GM12878 (cell line): ENCODE measurements around the gene CAPN8. TPM values are rescaled to one million over a fixed set of nuclear protein-coding genes. Genes with fewer than 3 reads are reported as not detected.

ENCODE experiments used
- ATAC-seq: fragments of 200-7000 bp; cut with Tn5 transposase; 3 replicates; pipeline ENCODE4 v1.9.1; 2020; ENCODE audit warnings: mild to moderate bottlenecking, moderate library complexity
- BruUV-seq: library from RNA; stranded (reverse); fragments of 400-500 nt; replicated peaks from 2 replicates; lab custom pipeline; 2021; lab: Mats Ljungman, UMichigan
- CTCF ChIA-PET: fragments of 300-600 bp; sonication (Branson Sonifier 250); formaldehyde crosslinking; extraction: SDS; loops from one replicate; lab custom pipeline; 2021; ENCODE audit warnings: inconsistent platforms; lab: Yijun Ruan, JAX
- POLR2A ChIA-PET: fragments of 350-600 bp; formaldehyde crosslinking; extraction: SDS; loops from one replicate; lab custom pipeline; 2021; ENCODE audit warnings: inconsistent platforms; lab: Charles Lee
- RAD21 ChIA-PET: fragments of 300-600 bp; sonication (Branson Sonifier 250); formaldehyde crosslinking; loops from one replicate; lab custom pipeline; 2023; ENCODE audit warnings: antibody characterized with exemption; ENCODE audit not compliant: unreplicated experiment; lab: Charles Lee
- SMC1A ChIA-PET: fragments of 300-600 bp; sonication (Branson Sonifier 250); formaldehyde crosslinking; loops from one replicate; lab custom pipeline; 2023; ENCODE audit not compliant: unreplicated experiment, uncharacterized antibody; lab: Charles Lee
- DNase-seq: peaks from one replicate; pipeline ENCODE4 v3.0.0-alpha.2; 2011; ENCODE audit warnings: low read depth, low spot score
- FAIRE-seq: peaks from 3 replicates; lab custom pipeline; 2011; peaks lifted over from hg19 to GRCh38; lab: Jason Lieb, UNC
- H2AFZ ChIP-seq: 2 replicates; pipeline ENCODE4 v1.6.0; 2011; ENCODE audit warnings: low read depth, low read length, control low read depth; ENCODE audit not compliant: control insufficient read depth
- H3K27ac ChIP-seq: 2 replicates; pipeline ENCODE4 v1.5.1; 2011; ENCODE audit warnings: control low read depth; ENCODE audit not compliant: control insufficient read depth, insufficient read depth
- H3K27me3 ChIP-seq, 2 experiments: replicated peaks in 1 of 2; 2 replicates each; pipeline versions ENCODE4 v1.6.0 to v1.6.1; 2011; ENCODE audit warnings: low read length in 1 of 2; ENCODE audit not compliant: control insufficient read depth in 2 of 2, insufficient read depth in 2 of 2
- H3K36me3 ChIP-seq, 2 experiments: 2 replicates each; pipeline ENCODE4 v1.5.1; 2011; ENCODE audit warnings: low read length in 1 of 2; ENCODE audit not compliant: control insufficient read depth in 2 of 2, insufficient read depth in 2 of 2
- H3K4me1 ChIP-seq: 2 replicates; pipeline ENCODE4 v1.6.1; 2011; ENCODE audit warnings: mild to moderate bottlenecking, low read length, moderate library complexity, mixed read lengths; ENCODE audit not compliant: control insufficient read depth, insufficient read depth
- H3K4me2 ChIP-seq: 2 replicates; pipeline ENCODE4 v1.6.0; 2011; ENCODE audit warnings: control low read depth; ENCODE audit not compliant: control insufficient read depth, insufficient read depth
- H3K4me3 ChIP-seq: fragments of 200-600 bp; sonication (generic); 2 replicates; pipeline ENCODE4 v1.5.1; 2016
- H3K79me2 ChIP-seq: 2 replicates; pipeline ENCODE4 v1.6.0; 2011; ENCODE audit warnings: low read length; ENCODE audit not compliant: control insufficient read depth, insufficient read depth
- H3K9ac ChIP-seq: 2 replicates; pipeline ENCODE4 v1.8.0; 2011; ENCODE audit warnings: low read length, control low read depth, mixed read lengths; ENCODE audit not compliant: control insufficient read depth, insufficient read depth
- H3K9me3 ChIP-seq: replicated peaks from 3 replicates; pipeline ENCODE4 v1.5.1; 2011; ENCODE audit warnings: mild to moderate bottlenecking, low read length; ENCODE audit not compliant: control insufficient read depth, insufficient read depth
- H4K20me1 ChIP-seq: 2 replicates; pipeline ENCODE4 v1.6.0; 2011; ENCODE audit not compliant: control insufficient read depth, insufficient read depth
- ATF3 ChIP-seq: IDR thresholded peaks from 2 replicates; pipeline ENCODE4 v1.6.1; 2011; ENCODE audit warnings: low read depth, mild to moderate bottlenecking, low read length, moderate library complexity, borderline replicate concordance; ENCODE audit errors: extremely low read depth
- ATF7 ChIP-seq: fragments of 450-650 bp; IDR thresholded peaks from 2 replicates; pipeline ENCODE4 v1.6.1; 2016; ENCODE audit warnings: low read depth, mild to moderate bottlenecking
- BACH1 ChIP-seq: fragments of 450-650 bp; IDR thresholded peaks from 2 replicates; pipeline ENCODE4 v1.6.1; 2017; ENCODE audit warnings: mild to moderate bottlenecking, borderline replicate concordance
- CEBPZ ChIP-seq: fragments of 150-350 bp; IDR thresholded peaks from 2 replicates; pipeline ENCODE4 v1.6.1; 2016; ENCODE audit warnings: low read depth, low read length
- ESRRA ChIP-seq: IDR thresholded peaks from 2 replicates; pipeline ENCODE4 v1.6.1; 2012; ENCODE audit warnings: mild to moderate bottlenecking, low read length, improper control_type of control experiment
- KDM1A ChIP-seq: fragments of 200-600 bp; sonication (generic); IDR thresholded peaks from 2 replicates; pipeline ENCODE4 v1.6.1; 2016; ENCODE audit warnings: borderline replicate concordance
- MEF2A ChIP-seq: IDR thresholded peaks from 2 replicates; pipeline ENCODE4 v1.6.1; 2011; ENCODE audit warnings: low read depth, mild to moderate bottlenecking, low read length, moderate library complexity; ENCODE audit not compliant: insufficient read depth
- NFIC ChIP-seq: IDR thresholded peaks from 2 replicates; pipeline ENCODE4 v1.6.1; 2012; ENCODE audit warnings: low read depth, mild to moderate bottlenecking, inconsistent platforms, low read length, moderate library complexity
- SUPT20H ChIP-seq: IDR thresholded peaks from 2 replicates; pipeline ENCODE4 v1.6.1; 2011; ENCODE audit warnings: low read depth, mild to moderate bottlenecking, low read length, moderate library complexity, borderline replicate concordance; ENCODE audit not compliant: control insufficient read depth
- USF2 ChIP-seq: IDR thresholded peaks from 2 replicates; pipeline ENCODE4 v1.6.1; 2011; ENCODE audit warnings: low read depth, low read length, improper control_type of control experiment, borderline replicate concordance
- WRNIP1 ChIP-seq: IDR thresholded peaks from 2 replicates; pipeline ENCODE4 v1.6.1; 2011; ENCODE audit warnings: low read depth, low read length, improper control_type of control experiment, borderline replicate concordance
- ZSCAN29 ChIP-seq: fragments of 450-650 bp; IDR thresholded peaks from 2 replicates; pipeline ENCODE4 v1.6.1; 2017; ENCODE audit warnings: mild to moderate bottlenecking, moderate library complexity
- WGBS: methylation state at CpG from one replicate; pipeline ENCODE4 v1.1.6; 2016; ENCODE audit warnings: low lambda C conversion rate; ENCODE audit not compliant: insufficient replicate concordance, insufficient coverage; ENCODE audit errors: missing lambda C conversion rate; 5-methylcytosine and 5-hydroxymethylcytosine counted together
- in situ Hi-C: fragments of 300-500 bp; cut with MboI; formaldehyde crosslinking; loops from 9 replicates; pipeline ENCODE4 v1.14.3; 2018; ENCODE audit warnings: mixed read lengths
- intact Hi-C: fragments of 100-400 bp; cut with micrococcal nuclease; formaldehyde crosslinking; loops from one replicate; pipeline ENCODE4 v1.14.2; 2022; ENCODE audit not compliant: unreplicated experiment
- polyA plus RNA-seq, 11 experiments: library from polyadenylated mRNA; depleted of rRNA in 4 of 11; unstranded in 6 of 11; stranded (reverse) in 5 of 11; fragments of >200 nt; fragmentation: Nextera tagmentation in 4 of 11; fragmentation: Illumina TruSeq in 1 of 11; extraction: Ambion mirVana in 4 of 11; extraction: Trizol in 1 of 11; gene quantifications; 1 replicate in 1 of 11; 2 replicates in 10 of 11; pipeline versions ENCODE4 v1.2.1 to v1.2.3, GENCODE V29; 2011 to 2016; ENCODE audit warnings: inconsistent platforms in 2 of 11, missing spikeins in 2 of 11, low read depth in 1 of 11
- total RNA-seq, 4 experiments: library from RNA; depleted of rRNA in 3 of 4; stranded (reverse); fragments of >200 nt in 3 of 4; fragmentation: Illumina TruSeq in 1 of 4; extraction: Trizol in 1 of 4; gene quantifications; 2 replicates each; pipeline versions ENCODE4 v1.2.1 to v1.2.3, GENCODE V29; 2013 to 2021
- TF ChIP-seq, protein P1 (sequence below): fragments of 450-650 bp; IDR thresholded peaks from 2 replicates; pipeline ENCODE4 v1.6.1; 2016; ENCODE audit warnings: mild to moderate bottlenecking
- TF ChIP-seq, protein P2 (sequence below): fragments of 150-350 bp; IDR thresholded peaks from 2 replicates; pipeline ENCODE4 v1.6.1; 2014; ENCODE audit warnings: mild to moderate bottlenecking, low read depth, low read length

Gene CAPN8
- total and polyA plus RNA-seq, 10 of the 15 experiments (the other 5 are each of a cell fraction or from before 2014, with no cell fraction given) = 6.4 to 30.7 (median 12.3) TPM

DNA sequence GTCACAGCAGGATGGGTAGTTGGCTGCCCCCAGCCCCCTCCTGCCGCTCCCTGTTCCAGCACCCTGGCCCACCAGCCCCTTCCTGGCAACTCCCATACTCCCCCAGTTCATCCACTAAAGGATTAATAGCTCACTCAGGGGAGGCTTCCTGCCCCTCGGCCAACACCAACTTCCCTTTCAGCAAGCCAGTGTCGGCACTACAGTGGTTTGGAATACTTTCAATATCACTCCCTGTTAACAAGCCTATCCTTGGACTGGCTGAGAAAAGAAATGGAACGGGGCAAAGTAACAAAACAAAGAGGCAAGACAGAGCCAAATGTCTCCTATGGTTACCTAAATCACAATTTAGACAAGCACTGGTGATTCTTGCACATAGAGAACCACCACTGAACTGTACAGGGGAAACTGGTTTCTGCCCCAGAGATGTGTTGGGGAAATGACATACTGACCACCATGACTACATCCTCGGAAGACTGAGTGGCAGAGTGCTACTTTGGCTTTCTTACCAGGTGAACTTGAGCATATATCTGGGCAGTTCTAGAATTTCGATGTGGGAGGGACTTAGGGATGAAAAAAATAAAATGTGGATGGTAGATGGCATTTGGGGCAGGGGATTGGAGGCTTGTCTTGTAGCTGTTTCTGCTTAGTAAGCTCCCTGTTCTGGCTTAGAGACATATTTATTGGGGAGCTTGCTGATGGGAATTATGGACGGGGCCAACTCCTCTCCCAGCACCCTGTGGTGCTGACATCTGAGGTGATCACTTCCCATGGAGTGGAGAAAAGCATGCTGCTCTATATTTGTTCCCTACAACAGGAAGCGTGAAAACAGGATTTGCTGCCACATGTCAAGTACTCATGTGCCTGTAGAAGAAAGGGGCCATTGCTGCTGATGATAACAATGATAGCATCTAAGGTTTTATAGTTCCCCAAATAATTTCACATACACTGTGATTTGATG is 39.7 kb upstream of the CAPN8 start:
- in situ Hi-C loops = no loop called here
- no peaks in the 10 kb centered on the region for H4K20me1 ChIP-seq
- ChIA-PET POLR2A (no interaction called here), SMC1A (no interaction called here), CTCF (interaction anchor here (1.0 to 2.1 kb wide), 6 partner anchors 9 to 402 kb away, joined by 3 to 6 read pairs (median 4); no protein-coding TSS in a partner anchor), RAD21 (interaction anchor here (1.0 kb wide), 1 partner anchor 44 kb away, joined by 3 read pairs; no protein-coding TSS in a partner anchor)
- DNase-seq (no peak), ATAC-seq (peak; percentile 70), FAIRE-seq (no peak)
- H2AFZ ChIP-seq = no peak overlapping the region
- 42% methylated on average over 8 of the region's 8 CpGs for WGBS
- H3K9ac ChIP-seq = no peak overlapping the region
- no peak overlapping the region for H3K4me3 ChIP-seq
- H3K27me3 ChIP-seq = no peaks in the 10 kb centered on the region
- H3K9me3 ChIP-seq = no peaks in the 10 kb centered on the region
- peaks cover 3% of the 10 kb centered on the region; the same call in 1 of the 2 replicates for H3K4me1 ChIP-seq
- H3K36me3 ChIP-seq = no peaks in the 10 kb centered on the region
- no peak overlapping the region for H3K27ac ChIP-seq
- BruUV-seq = no TSS peak
- no peak overlapping the region for H3K4me2 ChIP-seq
- no peaks in the 10 kb centered on the region for H3K79me2 ChIP-seq
- intact Hi-C loops = no loop called here
- TF ChIP-seq BACH1 (no peak), KDM1A (no peak), ZSCAN29 (no peak), ESRRA (no peak), SUPT20H (no peak), ATF3 (no peak), ATF7 (no peak), USF2 (no peak), WRNIP1 (no peak), NFIC (no peak), CEBPZ (no peak), MEF2A (no peak)
- TF ChIP-seq, protein P1, sequence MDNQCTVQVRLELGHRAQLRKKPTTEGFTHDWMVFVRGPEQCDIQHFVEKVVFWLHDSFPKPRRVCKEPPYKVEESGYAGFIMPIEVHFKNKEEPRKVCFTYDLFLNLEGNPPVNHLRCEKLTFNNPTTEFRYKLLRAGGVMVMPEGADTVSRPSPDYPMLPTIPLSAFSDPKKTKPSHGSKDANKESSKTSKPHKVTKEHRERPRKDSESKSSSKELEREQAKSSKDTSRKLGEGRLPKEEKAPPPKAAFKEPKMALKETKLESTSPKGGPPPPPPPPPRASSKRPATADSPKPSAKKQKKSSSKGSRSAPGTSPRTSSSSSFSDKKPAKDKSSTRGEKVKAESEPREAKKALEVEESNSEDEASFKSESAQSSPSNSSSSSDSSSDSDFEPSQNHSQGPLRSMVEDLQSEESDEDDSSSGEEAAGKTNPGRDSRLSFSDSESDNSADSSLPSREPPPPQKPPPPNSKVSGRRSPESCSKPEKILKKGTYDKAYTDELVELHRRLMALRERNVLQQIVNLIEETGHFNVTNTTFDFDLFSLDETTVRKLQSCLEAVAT = no peak
- TF ChIP-seq, protein P2, sequence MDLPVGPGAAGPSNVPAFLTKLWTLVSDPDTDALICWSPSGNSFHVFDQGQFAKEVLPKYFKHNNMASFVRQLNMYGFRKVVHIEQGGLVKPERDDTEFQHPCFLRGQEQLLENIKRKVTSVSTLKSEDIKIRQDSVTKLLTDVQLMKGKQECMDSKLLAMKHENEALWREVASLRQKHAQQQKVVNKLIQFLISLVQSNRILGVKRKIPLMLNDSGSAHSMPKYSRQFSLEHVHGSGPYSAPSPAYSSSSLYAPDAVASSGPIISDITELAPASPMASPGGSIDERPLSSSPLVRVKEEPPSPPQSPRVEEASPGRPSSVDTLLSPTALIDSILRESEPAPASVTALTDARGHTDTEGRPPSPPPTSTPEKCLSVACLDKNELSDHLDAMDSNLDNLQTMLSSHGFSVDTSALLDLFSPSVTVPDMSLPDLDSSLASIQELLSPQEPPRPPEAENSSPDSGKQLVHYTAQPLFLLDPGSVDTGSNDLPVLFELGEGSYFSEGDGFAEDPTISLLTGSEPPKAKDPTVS = no peak
